ENCODE data around the gene HS1BP3. TPM values are rescaled to one million over a fixed set of nuclear protein-coding genes. Genes with fewer than 3 reads are reported as not detected.
A peak's percentile ranks its signal among the peaks of the same experiment; 100 is the strongest.

The HS1BP3 gene
- total RNA-seq, 1 donor from 2014 or later = 23.1 TPM

DNA sequence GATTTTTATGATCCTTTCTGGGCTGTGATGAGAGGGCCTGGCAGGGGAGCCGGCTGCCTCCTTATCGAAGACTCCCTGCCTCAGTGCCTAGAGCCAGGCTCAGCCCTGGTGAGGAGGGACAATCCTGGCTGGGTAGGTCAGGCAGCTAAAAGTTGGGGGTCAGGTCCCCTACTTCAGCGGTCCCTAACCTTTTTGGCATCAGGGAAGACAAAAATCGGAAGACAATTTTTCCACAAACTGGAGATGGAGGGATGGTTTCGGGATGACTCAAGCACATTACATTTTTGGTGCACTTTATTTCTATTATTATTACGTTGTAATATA lies 53.1 kb downstream of the HS1BP3 start:
- no peaks in the 10 kb centered on the region for H3K9me3 ChIP-seq
- no peaks in the 10 kb centered on the region for H3K36me3 ChIP-seq
- H3K27ac ChIP-seq = peak overlapping the region; percentile 86
- DNase-seq (ENCODE audit: extremely low spot score in 2 of 2) = peak in 1 of 2 donors; percentile 83
- H3K27me3 ChIP-seq = no peaks in the 10 kb centered on the region
- H3K4me1 ChIP-seq = peaks cover 72% of the 10 kb centered on the region
- TF ChIP-seq, protein P1, sequence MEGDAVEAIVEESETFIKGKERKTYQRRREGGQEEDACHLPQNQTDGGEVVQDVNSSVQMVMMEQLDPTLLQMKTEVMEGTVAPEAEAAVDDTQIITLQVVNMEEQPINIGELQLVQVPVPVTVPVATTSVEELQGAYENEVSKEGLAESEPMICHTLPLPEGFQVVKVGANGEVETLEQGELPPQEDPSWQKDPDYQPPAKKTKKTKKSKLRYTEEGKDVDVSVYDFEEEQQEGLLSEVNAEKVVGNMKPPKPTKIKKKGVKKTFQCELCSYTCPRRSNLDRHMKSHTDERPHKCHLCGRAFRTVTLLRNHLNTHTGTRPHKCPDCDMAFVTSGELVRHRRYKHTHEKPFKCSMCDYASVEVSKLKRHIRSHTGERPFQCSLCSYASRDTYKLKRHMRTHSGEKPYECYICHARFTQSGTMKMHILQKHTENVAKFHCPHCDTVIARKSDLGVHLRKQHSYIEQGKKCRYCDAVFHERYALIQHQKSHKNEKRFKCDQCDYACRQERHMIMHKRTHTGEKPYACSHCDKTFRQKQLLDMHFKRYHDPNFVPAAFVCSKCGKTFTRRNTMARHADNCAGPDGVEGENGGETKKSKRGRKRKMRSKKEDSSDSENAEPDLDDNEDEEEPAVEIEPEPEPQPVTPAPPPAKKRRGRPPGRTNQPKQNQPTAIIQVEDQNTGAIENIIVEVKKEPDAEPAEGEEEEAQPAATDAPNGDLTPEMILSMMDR (IDR thresholded peaks at IDR 0.05) = no peak
- TF ChIP-seq POLR2A (IDR thresholded peaks at IDR 0.05) (no peak), POLR2AphosphoS5 (IDR thresholded peaks at IDR 0.05; ENCODE audit: insufficient read depth in 1 of 2, low read depth in 1 of 2) (no peak)
- intact Hi-C loops (cut with DNase I) = no loop called here
- H3K4me3 ChIP-seq = no peak overlapping the region

DNA sequence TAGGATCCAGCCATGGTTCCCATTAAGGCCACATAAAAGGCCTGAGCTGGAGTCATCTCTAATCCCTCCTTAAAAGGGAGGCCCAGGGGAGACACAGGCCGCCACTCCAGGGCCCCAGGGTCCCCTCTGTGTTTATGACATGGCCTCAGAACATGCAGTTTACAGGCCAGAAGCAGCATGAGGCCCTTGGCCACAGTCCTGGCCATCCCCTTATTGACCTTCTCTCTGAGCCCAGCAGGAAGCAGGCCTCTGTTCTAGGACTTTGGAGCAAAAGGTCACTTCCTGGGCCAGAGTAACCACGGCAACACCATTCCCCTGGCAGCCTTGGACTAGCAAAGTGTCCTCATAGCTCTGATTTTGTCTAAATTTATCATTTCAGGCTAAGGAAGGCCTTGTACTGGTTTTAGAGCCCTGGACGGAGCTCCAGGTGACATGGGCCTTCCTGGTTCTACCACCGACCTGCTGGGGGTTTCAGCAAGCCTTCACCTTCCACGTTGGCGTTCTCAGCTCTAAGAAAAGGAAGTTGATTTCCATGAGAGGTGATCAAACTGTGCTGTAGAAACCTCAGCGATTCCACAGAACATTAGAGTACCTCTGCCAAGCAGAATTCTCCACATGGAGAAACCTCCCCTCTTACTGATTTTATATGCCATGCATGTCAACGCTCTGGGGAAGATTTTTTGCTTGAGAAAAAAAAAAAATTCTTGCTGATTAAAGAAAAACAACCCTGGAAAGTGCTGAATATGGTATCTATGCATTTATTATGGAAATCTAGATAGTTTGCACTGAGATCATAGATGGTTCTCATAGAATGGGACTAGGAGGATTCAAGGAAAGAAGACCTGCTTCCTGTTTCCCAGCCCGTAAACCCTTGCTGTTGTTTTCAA lies 53.7 kb downstream of the HS1BP3 start:
- no peaks in the 10 kb centered on the region for H3K36me3 ChIP-seq
- peak overlapping the region; percentile 86 for H3K27ac ChIP-seq
- H3K4me1 ChIP-seq = peaks cover 77% of the 10 kb centered on the region
- no peaks in the 10 kb centered on the region for H3K27me3 ChIP-seq
- H3K9me3 ChIP-seq = no peaks in the 10 kb centered on the region
- H3K4me3 ChIP-seq = no peak overlapping the region
- no peak for DNase-seq (ENCODE audit: extremely low spot score in 2 of 2)
- intact Hi-C loops (cut with DNase I) = no loop called here
- TF ChIP-seq POLR2A (IDR thresholded peaks at IDR 0.05) (no peak), POLR2AphosphoS5 (IDR thresholded peaks at IDR 0.05; ENCODE audit: insufficient read depth in 1 of 2, low read depth in 1 of 2) (peak; percentile 76 to 88)

DNA sequence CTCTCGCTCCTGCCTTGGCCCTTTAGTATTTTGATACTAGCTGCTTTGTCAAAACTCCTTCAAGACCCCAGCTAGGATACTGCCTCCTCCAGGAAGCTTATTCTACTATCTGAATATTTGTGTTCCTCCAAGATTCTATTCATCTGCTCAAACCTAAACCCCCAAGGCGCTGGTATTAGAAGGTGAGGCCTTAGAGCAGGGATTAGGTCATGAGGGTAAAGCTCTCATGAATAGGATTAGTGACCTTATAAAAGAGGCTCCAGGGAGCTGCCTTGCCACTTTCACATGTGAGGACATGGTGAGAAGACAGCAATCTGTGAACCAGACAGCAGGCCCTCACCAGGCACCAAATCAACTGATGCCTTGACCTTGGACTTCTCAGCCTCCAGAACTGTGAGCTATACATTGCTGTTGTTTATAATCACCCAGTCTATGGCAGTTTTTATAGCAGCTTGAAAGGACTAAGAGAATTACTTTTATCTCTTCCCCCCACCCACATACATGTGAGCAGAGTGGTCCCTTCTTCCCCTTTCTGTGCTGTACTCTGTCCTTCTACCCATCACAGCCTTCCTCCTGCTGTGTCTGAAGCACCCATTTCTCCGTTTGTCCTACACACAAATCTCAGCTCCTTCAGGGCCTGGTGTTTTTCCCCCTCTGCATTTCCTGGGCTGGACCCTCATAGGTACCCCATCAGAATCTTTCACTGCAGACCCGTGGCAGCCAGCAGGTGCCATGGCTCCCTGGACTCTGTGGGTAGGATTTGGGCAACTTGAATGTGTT lies 54.5 kb downstream of the HS1BP3 start:
- H3K36me3 ChIP-seq = no peaks in the 10 kb centered on the region
- H3K4me1 ChIP-seq = peaks cover 81% of the 10 kb centered on the region
- no peak overlapping the region for H3K4me3 ChIP-seq
- no peak for DNase-seq (ENCODE audit: extremely low spot score in 2 of 2)
- TF ChIP-seq, protein P1 (IDR thresholded peaks at IDR 0.05) = no peak
- TF ChIP-seq POLR2AphosphoS5 (IDR thresholded peaks at IDR 0.05; ENCODE audit: insufficient read depth in 1 of 2, low read depth in 1 of 2) = no peak
- TF ChIP-seq POLR2A (IDR thresholded peaks at IDR 0.05) = no peak
- intact Hi-C loops (cut with DNase I) = no loop called here
- H3K27me3 ChIP-seq = no peaks in the 10 kb centered on the region
- no peaks in the 10 kb centered on the region for H3K9me3 ChIP-seq
- H3K27ac ChIP-seq = peak overlapping the region; percentile 86

DNA sequence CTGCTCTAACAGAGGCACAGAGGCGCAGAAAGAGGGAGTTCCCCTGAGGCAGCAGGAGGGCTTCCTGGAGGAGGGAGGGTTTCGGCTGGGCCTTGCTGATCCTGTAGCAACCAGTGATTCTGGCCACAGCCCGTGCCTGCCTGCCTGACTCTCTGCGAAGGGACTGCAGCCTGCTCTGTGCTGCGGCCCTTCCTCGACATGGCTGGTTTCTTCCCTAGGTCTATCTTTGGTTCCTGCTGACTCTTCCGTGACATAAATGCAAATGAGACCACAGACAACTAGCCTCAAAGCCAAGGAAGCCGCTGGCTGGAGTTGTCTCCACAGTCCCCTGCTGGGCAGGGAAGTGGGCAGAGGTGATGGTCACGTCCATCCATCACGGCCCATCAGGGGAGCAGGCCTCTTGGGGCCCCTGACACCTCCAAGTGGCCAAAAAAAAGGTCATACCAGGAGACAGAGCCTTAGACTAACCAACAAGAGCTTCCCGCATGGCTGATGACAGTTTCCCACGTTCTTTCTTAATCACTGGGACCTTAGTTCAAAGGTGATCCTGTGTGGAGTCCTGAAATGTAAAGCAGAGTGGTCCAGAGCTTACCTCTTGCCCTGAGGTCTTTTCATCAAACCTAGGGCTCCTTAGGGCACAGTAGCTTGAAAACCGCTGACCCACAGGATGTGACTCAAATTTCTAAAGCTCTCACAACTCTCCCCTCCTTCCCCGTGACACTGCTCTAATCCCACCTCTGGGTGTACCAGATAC lies 55.3 kb downstream of the HS1BP3 start:
- intact Hi-C loops (cut with DNase I) = no loop called here

More for the DNA sequence above, 55.3 kb downstream of the HS1BP3 start:
- H3K4me3 ChIP-seq = no peak overlapping the region
- H3K36me3 ChIP-seq = no peaks in the 10 kb centered on the region
- no peaks in the 10 kb centered on the region for H3K9me3 ChIP-seq
- TF ChIP-seq, protein P1 (IDR thresholded peaks at IDR 0.05) = no peak
- TF ChIP-seq POLR2AphosphoS5 (IDR thresholded peaks at IDR 0.05; ENCODE audit: insufficient read depth in 1 of 2, low read depth in 1 of 2) = peak in 1 of 2 donors; percentile 33
- DNase-seq (ENCODE audit: extremely low spot score in 2 of 2) = no peak
- H3K27ac ChIP-seq = peak overlapping the region; percentile 86
- H3K27me3 ChIP-seq = no peaks in the 10 kb centered on the region
- peaks cover 81% of the 10 kb centered on the region for H3K4me1 ChIP-seq
